Fibroblast of skin of right quadriceps (primary cell): ENCODE measurements around the gene DDAH2.

Source experiments
- DNase-seq: peaks from one replicate; pipeline ENCODE4 v3.0.0-alpha.2; 2013

The DDAH2 gene

DNA sequence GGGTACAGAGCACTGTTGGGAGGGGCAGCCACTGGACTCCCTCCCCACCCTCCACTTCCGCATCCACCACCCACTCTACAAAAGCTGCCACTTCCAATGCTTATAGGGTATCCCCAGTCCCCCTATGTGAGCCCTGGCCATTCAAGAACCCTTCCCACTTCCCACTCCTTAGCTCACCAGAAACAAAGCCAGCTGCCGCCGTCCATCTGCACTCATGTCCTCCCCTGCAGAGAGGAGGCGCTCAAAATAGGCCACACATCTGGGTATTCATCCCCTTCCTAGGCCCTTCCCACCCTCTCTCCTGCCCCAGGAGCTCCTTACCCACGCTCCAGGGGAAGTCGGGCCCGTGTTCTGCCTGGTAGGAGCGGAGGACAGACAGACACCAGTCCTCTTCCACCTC lies 41.8 kb downstream of the DDAH2 start:
- no peak for DNase-seq

DNA sequence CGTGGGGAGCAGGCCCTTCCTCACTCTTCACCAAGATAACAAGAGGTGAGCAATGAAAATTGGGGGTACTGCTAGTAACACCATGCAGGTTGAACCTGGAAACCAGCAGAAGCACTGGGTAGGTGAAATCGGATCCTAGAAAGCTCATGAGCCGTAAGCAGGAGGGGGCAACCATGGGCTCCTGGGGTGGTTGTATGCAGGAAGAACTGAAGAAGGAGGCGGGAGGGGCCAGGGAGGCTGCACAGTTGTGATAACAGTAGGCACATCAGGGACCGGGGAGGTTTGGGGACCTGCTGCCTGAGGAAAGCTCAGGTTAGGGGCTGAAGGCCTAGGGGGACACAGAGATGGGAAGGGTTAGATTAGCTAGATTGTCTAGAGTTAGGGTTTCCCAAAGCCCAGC lies 42.6 kb downstream of the DDAH2 start:
- DNase-seq = no peak

DNA sequence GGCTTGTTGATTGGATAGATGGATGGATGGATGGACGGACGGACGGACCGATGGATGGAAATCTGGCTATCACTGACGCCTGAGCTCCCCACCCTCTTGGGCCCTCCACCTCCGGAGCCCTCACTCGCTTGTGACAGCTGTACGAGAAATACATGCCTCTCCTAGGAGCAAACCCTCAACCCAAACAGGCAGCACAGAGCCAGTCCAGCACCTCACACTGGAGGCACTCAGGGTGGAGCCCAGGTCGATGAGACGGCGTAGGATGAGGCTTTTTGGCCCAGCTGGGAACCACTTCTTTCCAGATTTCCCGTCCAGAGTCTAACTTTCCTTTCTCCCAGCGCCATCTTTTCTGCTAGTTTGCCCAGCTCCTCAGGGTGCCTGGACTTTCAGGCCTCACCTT lies 45.5 kb downstream of the DDAH2 start:
- DNase-seq = no peak

DNA sequence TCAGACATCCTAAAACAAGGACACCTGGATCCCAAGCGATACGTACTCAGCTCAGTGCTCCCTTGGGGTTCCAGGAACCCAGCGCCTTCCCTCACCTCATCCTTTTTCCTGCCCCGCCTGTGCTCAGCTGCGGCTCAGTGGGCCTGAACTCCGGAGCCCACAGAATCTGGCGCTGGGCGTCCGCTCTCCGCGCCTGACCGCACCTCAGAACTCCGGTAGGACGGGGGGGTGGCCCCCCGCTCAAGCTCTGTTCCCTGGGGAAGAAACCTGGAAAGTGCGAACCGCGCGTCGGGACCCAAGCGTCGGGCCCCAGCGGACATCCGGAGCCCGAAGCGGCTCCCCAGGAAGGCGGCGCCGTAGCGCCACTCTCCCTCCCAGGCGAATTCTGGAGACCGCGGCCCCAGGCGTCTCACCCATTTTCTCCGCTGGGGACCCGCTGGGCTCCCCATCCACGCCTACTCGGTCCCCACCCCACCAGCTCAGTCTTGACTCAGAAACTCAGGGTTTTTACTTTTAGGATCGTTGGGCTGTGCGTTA lies 47.9 kb downstream of the DDAH2 start:
- peak; percentile 41 for DNase-seq

DNA sequence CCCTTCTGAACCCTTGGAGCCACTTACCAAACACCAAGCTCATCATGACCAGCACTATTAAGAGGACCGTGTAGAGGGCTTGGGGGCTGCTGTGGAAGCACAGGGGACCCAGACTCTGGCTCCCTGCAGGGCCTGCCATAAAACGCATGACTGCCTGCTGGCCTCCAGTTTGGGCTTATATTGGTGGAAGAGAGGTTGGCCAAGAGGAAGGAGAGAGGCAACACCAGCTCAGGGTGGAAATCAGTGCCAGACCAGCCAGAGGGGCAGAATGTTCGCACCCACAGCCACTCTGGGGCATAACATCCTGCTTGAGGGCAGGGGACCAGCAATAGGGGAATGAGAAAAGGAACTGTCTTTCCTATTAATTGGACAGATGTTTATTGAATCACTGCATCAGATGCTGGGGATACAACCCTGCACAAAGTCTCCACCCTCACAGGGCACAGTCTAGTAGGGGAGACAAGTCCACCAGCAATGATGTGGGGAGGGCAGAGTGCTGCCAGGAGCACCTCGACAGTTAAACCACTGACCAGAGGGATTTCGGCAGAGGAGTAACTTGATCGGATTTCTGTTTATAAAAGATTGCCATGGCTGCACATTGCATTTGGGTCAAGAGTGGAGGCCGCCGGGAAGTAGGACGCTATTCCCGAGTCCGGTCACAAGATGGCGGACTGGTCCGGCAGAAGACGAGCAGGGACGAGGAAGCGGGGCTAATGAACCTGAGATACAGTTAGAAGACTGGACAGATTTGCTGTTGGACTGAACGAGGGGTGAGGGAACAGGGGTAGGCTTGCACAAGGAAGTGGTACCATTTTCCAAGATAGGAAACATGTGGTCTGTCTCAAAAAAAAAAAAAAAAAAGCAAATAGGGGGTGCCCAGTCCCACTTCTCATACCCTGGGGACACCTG lies 48.6 kb downstream of the DDAH2 start, which contains the start of gene LY6G5C:
LY6G5C (minus strand) TSS at position 842 of the 909 bp plus-strand sequence; CDS start at position 148, 694 bp downstream.
- peak; percentile 80 for DNase-seq

DNA sequence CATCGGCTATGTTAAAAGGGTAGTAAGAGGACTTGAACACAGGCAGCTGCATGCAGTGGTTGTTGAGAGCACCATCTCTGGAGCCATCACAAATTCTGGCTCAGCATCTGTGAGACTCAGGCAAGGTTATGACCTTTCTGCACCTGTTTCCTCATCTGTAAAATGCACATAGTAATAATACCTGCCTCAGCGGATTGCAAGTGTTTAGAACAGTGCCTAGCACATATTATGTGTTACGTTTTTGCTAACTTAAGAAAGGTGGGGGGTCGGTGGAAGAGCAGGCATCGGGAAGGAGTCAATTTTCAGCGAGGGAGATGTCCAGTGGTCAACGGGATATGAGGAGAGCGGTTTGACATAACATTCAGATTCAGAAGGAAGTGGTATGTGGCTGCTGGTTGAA lies 51.1 kb downstream of the DDAH2 start:
- no peak for DNase-seq
